GM18951 (cell line): Measurements from ENCODE around the gene RND2.
"Not testable (repeated sequence)": the region's sequence is repeated elsewhere in the genome, so short reads cannot be mapped to it uniquely, and the experiment has no call there.

Experiments used
- POLR2A ChIP-seq: IDR thresholded peaks from 4 replicates; pipeline ENCODE4 v1.6.1; 2011; ENCODE audit warnings: mild to moderate bottlenecking; ENCODE audit not compliant: insufficient read length, insufficient read depth; ENCODE audit errors: extremely low read depth
- in situ Hi-C: fragments of 300-500 bp; cut with MboI; formaldehyde crosslinking; loops from one replicate; pipeline ENCODE4 v1.12.0; 2022; ENCODE audit warnings: low sequenced_read_pairs, mixed read lengths, inconsistent platforms; ENCODE audit not compliant: unreplicated experiment

Gene RND2

DNA sequence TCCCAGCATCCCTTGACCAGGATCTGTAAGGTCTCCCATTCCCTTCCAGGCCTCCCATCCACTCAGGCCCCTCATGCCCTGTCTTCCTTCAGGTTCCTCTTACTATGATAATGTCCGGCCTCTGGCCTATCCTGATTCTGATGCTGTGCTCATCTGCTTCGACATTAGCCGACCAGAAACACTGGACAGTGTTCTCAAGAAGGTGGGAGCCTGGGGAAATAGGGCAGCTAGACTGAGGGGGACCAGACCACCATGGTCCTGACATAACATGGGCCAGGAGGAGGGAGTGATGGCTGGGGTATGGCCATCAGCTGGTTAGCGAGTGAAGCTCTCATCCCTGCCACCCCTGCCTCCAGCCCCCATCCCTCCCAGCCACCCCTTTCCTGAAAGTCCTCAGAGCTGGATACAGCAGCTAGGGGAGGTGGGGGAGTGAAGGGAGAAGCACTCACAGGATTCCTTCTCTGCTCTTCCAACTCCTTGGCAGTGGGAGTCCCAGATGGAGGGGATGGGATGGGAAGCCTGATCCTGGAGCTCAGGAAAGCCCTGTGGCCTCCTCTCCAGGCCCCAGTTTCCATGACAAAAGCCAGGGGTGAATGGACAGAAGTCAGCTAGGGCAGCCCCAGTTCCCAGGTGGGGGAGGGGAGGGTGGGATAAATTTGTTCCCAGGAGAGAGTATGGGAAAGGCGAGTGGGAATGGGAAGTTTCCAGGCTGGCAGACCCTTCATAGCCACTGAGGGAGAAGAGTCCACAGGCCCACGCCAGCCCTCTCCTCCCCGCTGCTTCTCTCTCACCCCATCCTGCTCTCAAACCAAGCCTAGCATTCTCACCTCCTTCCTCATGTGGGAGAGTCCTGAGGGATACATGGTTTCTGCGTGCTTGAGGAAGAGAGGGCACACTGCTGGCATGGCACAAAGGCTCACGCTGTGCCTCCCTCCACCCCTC is 2.3 kb downstream of the RND2 start:
- in situ Hi-C loops = loop anchor here (25.0 kb wide), 1 partner anchor 285 kb away; no protein-coding TSS in a partner anchor

DNA sequence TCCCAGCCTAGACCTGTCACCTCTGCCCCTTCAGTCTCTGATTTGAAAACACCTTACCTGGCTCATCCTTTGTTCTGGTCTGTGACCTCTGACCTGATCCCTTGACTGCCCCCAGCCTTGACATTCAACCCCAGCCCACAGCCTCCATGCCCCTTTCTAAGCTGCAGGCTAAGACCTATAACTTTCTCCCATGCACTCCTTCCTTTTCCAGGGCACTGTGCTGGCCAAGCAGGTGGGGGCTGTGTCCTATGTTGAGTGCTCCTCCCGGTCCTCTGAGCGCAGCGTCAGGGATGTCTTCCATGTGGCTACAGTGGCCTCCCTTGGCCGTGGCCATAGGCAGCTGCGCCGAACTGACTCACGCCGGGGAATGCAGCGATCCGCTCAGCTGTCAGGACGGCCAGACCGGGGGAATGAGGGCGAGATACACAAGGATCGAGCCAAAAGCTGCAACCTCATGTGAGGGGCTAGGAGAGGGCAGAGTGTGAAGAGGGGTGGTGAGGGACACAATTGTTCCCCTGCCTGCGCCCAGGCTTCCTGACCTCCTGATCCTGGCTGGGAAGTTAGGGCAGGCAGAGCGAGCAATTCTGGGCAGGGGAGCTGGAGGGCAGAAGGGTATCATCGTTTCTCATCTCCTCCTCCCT is 3.3 kb downstream of the RND2 start:
- in situ Hi-C loops = loop anchor here (25.0 kb wide), 1 partner anchor 284 kb away; no protein-coding TSS in a partner anchor
- TF ChIP-seq POLR2A = no peak

More for the DNA sequence above, 2.3 kb downstream of the RND2 start:
- TF ChIP-seq POLR2A = no peak

DNA sequence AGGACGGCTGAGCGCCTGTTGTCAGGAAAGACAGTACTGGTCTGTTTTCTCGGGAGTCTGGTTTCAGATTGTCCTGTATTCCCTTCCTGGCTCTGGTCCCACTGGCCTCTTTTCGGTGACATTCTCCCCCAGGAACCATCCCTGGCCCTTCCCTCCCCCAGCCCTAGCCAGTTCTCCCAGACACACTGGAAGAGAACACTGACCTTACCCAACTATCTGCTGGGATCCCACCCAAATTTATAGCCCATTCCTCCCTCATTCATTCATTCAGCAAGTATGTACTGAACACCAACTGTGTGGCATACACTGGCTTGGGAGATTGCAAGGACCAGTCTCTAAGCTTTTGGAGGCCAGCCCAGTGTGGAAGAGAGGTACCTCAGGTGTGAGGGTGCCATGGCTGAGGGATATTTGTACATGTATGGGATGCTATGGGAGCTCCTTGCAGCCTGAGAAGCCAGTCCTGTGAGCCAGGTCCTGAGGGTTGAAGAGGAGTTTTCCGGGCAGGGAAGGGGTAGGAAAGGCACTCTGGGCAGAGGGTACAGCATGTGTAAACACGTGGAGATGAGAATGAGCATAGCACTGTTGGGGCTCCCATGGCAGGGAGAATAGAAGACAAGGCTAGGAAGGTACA is 5.2 kb downstream of the RND2 start:
- in situ Hi-C loops = loop anchor here (25.0 kb wide), 1 partner anchor 282 kb away; no protein-coding TSS in a partner anchor
- TF ChIP-seq POLR2A = no peak

DNA sequence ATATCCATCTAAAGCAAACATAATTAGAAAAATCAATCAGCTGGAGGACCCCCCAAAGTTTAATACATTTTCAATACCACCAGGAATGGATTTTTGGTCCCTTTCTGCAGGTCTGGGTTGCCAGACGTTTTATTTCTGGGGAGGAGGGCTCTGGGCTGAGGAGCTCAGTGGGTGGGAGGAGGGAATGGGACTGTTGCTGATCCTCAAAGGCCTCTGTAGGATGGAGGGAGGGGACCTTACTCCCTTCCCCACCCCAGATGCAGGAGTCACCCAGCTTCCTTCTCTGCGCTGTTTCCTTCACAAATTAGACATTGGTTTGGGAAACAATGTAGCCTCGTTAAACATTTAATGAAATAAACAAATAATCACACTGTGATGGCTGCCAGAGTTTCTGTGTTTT is 6.6 kb downstream of the RND2 start:
- TF ChIP-seq POLR2A = no peak
- in situ Hi-C loops = loop anchor here (25.0 kb wide), 1 partner anchor 281 kb away; no protein-coding TSS in a partner anchor

DNA sequence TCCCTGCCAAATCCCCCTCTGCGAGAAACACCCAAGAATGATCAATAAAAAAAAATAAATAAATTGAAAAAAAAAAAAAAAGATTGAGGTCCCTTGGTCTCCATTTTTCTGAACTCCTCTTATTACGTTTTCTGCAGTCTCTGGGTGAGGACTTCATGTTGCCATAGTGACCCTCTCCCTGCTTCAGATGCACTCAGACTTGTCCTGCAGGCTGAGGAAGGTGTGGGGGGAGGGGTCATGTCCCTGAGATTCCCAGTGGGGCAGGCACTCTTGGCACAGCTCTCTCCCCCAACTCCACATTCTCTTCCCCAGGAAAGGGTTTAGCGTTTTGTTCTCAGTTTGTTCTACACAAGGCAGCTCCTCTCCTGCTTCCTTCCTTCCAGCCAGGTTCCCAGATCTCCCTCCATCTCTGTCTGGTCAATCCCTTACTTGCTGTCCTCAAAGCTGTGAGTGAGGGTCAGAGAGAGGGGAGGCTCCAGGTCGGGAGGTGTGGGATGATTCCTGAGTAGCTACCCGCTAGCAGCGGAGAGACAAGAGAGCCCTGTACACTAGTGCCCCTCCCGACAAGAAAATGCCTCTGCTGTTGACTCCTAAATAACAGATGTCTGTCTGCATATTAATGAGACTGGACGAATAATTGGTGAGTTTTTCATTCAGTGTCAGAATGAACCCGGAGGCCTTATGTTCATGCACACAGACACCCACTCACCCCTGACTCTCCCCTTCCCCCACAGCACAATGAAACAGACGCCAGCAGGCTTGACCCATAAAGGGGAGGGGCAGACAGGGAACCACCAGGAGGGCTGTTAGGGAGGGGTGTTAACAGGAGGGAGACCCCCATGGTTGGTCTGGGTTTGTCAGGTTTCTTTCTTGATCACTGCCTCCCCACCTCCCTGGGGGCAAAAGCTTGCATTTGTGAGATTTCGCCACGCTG is 9.2 kb downstream of the RND2 start:
- in situ Hi-C loops = loop anchor here (25.0 kb wide), 1 partner anchor 278 kb away; no protein-coding TSS in a partner anchor
- no peak for TF ChIP-seq POLR2A

DNA sequence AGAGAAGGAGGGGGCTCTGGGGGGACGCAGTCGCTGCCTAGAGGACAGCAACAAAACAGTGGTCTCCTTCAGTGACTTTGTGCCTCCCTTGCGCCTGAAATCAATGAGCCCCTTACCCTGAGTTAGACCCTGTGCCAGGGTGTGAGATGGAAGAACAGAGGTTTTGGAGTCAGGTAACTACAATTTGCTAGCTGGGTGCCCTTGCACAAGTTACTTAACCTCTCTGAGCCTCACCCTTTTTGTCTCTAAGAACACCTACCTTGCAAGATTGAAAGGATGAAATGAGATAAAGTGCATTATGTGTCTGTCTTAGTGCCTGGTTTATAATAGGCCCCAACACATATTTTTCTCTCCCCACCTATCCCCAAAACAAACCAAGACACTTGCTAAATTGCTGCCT is 9.9 kb downstream of the RND2 start:
- in situ Hi-C loops = loop anchor here (25.0 kb wide), 1 partner anchor 277 kb away; no protein-coding TSS in a partner anchor
- no peak for TF ChIP-seq POLR2A

DNA sequence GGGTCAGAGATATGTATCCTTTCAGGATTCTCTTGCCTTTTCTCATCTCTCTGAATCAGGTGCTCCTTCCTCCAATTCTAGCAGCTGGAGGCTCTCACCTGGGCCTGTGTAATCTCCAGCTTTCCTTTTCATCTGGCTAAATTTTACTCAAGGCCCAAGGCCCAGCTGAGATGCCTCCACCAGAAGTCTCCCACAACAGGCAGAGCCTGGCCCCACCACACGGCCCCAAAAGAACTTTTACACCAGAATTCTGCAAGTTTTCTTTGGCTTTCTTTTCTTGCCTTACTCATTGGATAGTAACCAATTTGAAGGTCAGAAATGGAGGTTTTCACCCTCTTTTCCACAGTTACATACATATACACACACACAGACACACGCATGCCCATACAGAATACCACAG is 14.6 kb downstream of the RND2 start:
- in situ Hi-C loops = loop anchor here (25.0 kb wide), 1 partner anchor 273 kb away; no protein-coding TSS in a partner anchor

DNA sequence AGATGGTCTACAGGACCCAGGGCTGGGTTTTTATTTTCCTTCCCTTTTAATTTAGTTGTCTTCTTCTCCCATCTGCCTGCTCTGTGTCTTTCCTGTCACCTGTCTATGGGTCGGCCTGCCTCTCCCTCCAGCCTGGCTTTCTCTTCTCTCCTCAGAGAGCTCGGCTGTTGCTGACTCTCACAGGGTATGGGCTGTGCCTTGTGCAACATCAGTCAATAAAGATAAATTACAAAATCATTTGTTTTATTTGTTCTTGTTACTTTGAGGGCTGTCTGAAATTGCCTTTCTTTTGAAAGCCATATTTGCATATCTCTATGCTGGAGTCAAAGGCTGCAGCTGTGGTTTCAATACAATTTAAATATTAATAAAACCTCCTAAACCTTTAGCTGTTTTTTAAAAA is 15.6 kb downstream of the RND2 start:
- TF ChIP-seq POLR2A = no peak
- in situ Hi-C loops = loop anchor here (25.0 kb wide), 1 partner anchor 272 kb away; no protein-coding TSS in a partner anchor

More for the DNA sequence above, 14.6 kb downstream of the RND2 start:
- no peak for TF ChIP-seq POLR2A

DNA sequence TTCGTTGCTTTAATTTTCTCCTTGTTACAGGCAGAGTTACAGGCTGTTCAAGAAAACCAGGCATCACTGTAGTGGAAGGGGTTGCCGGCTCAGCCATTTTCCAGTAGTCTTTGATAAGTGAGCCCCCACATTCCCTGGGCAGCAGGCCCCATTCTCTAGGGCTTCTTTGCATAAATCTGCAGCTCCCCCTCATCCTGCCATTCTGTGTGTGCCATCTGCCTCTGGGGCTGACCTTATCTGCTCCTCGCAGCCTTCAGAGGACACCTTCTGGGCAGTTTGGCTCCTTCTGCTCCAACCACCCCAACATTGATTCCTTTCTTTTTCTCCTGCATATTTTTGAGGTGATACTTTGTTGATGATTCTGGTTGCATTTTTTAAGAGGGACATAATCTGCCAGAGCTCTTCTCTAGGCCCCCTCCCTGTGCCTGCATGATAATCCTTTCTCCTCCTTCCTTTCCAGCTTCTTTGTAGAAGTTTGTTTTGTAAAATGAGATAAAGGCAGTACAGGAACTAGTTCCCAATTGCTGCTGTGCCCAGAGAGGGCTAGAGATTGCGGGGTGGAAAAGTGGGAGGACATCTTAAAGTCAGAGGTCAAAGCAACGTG is 17.1 kb downstream of the RND2 start:
- TF ChIP-seq POLR2A = no peak
- in situ Hi-C loops = loop anchor here (25.0 kb wide), 1 partner anchor 270 kb away; no protein-coding TSS in a partner anchor

DNA sequence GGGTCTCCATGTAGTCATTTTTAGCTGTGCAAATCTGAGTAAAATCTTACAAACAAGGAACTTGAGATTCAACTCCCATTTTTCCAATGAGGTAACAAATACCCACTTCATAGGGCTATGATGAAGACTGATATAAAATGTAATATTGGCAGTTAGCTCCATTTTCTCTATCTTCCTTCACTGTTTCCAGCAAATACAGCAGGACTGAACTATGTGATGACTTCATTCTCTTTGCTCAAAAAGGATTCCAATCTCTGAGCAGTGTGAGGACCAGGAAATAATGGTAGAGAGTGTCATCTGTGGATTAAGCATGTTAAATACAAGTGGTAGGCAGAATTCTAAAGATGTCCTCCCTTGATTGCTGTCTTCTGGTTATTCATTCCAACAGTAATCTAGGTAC is 18.3 kb downstream of the RND2 start:
- in situ Hi-C loops = loop anchor here (25.0 kb wide), 1 partner anchor 269 kb away; no protein-coding TSS in a partner anchor
- no peak for TF ChIP-seq POLR2A

DNA sequence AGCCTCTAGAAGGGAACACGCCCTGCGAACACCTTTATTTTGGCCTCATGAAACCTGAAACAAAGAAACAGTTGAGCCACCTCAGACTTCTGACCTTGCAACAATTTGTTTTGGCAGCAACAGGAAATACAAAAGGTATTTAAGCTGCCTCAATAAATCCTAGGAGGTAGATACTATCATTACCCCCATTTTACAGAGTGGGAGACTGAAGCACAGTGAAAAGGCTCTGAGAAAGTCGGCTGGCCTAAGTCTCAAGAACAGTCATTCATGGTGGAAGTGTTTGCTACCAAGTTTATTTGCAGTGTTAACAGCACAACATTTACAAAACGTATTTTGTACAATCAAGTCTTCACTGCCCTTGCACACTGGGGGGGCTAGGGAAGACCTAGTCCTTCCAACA is 19.0 kb downstream of the RND2 start:
- no peak for TF ChIP-seq POLR2A
- in situ Hi-C loops = loop anchor here (25.0 kb wide), 1 partner anchor 268 kb away; no protein-coding TSS in a partner anchor

DNA sequence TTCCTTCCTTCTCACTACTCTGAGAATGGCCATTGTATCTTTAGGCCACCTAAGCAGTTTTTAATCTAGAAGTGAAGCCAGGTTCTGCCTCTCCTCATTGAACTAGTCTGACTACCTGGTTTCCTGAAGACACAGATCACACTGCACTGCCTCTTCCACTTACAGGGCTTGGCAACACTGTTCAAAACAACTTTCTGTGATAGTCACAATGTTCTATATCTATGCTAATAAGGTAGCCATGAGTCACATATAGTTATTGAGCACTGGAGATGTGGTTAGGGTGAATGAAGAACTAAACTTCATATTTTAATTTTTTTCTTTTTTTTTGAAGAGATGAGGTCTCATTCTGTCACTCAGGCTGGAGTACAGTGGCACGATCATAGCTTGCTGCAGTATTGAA is 26.9 kb downstream of the RND2 start:
- in situ Hi-C loops = no loop called here
- no peak for TF ChIP-seq POLR2A

DNA sequence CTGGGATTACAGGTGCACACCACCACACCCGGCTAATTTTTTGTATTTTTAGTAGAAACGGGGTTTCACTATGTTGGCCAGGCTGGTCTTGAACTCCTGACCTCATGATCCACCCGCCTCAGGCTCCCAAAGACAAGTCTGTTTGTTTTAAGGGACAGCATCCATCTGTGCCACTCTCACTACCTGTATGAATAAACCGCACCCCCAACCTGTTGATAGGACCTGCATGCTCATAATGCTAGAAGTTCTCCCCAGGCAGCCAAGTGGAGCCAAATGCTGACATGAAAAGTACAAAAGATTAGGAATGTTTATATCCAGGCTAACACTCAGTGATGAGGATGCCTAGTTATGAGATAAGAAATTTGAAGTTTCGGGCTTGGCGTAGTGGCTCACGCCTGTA is 28.0 kb downstream of the RND2 start:
- in situ Hi-C loops = not testable (repeated sequence)
